HG03196 (cell line): ENCODE measurements around the gene RARRES2.
"Not testable (repeated sequence)": the region's sequence is repeated elsewhere in the genome, so short reads cannot be mapped to it uniquely, and the experiment has no call there.

Experiments used
- ATAC-seq: cut with Tn5 transposase; IDR thresholded peaks from one replicate; pipeline ENCODE4 v1.9.1; 2021; ENCODE audit not compliant: unreplicated experiment

Gene RARRES2

DNA sequence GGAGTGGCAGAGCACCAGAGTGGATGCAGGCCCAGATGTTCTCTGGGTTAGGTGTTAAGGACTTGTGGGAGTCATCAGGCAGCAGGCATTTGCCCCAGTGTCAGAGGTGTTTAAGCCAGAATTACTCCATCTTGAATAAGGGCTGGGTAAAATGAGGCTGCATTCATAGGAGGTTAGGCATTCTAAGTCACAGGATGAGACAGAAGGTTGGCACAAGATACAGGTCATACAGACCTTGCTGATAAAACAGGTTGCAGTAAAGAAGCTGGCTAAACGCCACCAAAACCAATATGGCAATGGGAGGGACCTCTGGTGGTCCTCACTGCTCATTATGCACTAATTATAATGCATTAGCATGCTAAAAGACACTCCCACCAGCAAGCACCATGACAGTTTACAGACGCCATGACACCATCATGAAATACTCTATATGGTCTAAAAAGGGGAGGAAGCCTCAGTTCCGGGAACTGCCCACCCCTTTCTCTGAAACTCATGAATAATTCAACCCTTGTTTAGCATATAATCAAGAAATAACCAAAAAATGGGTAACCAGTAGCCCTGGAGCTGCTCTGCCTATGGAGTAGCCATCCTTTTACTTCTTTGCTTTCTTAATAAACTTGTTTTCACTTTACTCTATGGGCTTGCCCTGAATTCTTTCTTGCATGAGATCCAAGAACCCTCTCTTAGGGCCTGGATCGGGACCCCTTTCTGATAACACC lies 19.2 kb downstream of the RARRES2 start:
- ATAC-seq: no peak

DNA sequence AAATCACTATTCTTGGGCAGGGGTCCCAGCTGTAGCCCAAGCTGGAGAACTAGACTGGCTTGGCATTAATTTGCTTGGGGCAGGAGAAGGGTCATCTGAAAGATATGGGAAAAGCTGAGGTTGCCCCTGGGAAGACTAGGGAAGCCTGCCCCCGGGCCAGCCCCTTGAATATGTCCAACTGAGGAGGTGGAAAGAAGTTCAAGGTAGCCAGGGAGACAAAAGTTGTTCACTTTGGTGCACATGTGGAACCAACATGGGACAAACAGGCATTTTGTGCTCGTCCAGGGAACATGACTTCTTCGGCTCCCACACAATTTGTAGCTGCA lies 19.7 kb downstream of the RARRES2 start:
- ATAC-seq: no peak

DNA sequence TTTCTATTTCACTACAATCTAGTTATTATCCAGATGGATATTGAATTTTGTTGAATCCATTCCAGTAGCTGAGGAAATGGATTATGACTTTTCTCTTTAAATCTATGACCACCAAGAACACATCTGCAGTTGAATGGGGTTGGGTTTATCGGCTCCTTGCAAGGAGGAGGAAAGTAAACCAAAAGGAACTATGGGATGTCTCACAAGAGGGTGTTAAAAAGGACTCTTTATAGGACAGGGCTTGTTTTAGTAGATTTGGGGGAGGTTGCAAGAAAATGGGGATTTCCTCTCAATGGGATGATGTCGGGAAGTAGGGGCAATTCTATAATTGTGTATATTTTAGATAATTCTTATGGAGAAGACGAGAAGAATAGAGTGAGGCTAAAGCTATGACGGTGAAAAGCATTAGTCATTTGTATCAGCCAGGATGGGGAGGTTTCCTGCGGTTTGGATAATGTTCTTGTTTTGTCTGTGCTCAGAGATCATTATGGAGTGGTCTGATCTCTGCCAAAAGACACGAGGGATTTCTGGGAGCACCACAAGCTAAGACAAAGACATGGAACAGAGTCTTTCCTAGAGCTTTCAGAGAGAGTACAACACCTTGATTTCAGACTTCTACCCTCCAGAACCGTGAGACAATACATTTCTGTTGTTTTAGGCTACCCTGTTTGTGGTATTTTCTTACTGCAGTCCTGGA lies 23.5 kb downstream of the RARRES2 start:
- no peak for ATAC-seq

DNA sequence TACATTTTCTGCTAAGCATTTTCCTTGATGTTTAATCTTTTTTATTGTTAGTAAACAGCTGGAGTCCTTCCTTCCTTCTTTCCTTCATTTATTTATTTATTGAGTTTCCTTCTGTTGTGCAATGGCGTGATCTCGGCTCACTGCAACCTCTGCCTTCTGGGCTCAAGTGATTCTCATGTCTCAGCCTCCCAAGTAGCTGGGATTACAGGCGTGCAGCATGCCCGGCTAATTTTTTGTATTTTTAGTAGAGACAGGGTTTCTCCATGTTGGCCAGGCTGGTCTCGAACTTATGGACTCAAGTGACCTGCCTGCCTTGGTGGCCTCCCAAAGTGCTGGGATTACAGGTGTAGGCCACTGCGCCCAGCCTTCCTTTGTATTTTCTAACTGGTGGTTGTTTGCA lies 24.4 kb downstream of the RARRES2 start:
- ATAC-seq: not testable (repeated sequence)

DNA sequence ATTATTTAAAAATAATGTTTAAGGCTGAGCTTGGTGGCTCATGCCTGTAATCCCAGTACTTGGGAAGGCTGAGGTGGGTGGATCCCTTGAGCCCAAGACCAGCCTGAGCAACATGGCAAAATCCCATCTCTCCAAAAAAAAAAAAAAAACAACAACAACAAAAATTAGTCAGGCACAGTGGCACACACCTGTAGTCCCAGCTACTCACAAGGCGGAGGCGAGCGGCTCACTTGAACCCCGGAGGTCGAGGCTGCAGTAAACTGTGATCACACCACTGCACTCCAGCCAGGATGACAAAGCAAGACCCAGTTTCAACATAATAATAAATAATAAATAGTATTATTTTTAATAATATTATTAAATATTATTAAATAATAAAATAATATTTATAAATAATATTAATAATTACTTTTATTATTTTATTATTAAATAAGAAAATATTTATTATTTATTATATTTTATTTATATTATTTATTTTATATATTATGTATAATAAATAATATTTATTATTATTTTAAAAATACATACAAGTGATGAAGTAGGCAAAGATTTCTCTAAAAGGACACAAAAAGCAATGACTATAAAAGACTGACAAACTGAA lies 26.7 kb downstream of the RARRES2 start:
- no peak for ATAC-seq

DNA sequence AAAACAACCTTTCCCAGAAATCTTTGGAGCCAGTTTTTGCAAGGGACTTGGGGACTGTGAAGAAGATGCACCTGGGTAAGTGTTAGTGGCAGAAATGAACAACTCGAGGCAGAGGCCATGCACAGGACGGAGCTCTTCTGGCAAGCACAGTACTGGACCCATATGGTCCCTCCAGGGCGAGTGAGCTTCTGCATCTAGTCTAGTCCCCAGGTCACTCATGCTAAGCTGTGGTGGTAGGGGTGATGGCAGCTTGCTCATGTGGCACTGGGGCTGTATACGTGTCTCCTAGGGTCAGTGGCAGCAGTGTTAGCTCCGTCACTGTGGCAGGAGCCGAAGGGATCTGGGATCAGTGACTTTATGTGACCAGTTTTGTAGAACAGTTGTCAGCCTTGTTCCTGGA lies 27.6 kb downstream of the RARRES2 start:
- no peak for ATAC-seq

DNA sequence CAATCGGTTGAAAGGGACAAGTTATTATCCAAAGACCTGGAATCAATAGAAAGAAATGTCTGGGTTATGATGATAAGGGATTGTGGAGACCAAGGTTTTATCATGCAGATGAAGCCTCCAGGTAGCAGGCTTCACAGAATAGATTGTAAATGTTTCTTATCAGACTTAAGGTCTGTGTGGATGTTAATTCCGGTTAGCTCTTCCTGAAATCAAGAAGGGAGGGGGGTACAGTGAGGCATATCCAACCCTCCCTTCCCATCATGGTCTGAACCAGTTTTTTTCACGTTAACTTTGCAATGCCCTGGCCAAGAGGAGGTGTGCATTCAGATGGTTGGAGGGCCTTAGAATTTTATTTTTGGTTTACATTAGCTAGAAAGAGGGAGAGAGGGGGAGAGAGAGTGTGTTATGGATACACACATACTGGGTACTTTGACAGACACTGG lies 28.0 kb downstream of the RARRES2 start:
- ATAC-seq: no peak

DNA sequence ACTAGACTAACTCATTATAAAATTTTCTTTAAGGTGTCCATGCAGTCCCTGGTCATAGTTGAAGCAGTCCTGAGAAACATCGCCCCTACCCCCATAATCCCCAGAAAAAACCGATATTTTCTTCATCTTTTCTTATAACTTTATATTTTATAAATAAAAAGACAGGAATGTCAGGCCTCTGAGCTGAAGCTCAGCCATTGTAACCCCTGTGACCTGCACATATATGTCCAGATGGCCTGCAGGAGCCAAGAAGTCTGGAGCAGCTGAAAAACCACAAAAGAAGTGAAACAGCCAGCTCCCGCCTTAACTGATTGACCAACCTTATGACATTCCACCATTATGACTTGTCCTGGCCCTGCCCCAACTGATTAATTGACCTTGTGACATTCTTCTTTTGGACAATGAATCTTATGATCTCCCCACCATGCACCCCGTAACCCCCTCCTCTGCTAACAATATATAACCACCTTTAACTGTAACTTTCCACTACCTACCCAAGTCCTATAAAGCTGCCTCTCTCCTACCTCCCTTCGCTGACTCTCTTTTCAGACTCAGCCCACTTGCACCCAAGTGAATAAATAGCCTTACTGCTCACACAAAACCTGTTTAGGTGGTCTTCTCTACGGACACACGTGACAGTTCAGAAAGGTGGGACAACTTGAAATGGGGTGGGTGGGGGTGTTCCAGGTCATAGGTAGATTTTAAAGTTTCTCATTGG lies 28.6 kb downstream of the RARRES2 start:
- not testable (repeated sequence) for ATAC-seq

DNA sequence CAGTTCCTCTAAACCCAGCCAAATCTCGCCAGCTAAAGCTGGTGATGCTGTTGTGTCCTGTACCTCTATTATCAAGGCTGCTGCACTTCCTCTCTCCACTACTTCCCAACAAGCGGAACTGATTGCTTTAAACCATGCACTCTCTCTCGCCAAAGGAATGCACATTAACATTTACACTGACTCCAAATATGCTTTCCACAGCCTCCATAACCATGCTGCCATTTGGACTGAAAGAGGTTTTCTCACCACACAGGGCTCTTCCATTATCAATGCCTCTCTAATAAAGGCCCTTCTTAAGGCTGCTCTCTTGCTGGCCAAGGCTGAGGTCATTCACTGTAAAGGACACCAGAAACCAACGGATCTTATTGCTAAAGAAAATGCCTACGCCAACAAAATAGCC lies 29.7 kb downstream of the RARRES2 start:
- no peak for ATAC-seq

DNA sequence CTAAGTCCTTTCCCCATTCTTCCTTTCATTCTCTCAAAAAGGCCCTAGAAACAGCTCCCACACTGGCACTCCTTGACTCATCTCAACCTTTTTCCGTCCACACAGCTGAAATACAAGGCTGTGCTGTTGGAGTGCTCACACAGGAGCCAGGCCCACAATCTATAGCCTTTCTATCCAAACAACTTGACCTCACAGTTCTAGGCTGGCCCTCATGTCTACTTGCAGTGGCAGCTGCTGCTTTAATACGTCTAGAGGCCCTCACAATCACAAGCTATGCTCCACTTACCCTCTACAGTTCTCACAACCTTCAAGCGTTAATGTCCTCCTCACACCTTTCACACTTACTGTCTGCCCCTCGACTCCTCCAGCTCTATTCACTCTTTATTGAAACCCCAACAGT lies 30.3 kb downstream of the RARRES2 start:
- no peak for ATAC-seq

DNA sequence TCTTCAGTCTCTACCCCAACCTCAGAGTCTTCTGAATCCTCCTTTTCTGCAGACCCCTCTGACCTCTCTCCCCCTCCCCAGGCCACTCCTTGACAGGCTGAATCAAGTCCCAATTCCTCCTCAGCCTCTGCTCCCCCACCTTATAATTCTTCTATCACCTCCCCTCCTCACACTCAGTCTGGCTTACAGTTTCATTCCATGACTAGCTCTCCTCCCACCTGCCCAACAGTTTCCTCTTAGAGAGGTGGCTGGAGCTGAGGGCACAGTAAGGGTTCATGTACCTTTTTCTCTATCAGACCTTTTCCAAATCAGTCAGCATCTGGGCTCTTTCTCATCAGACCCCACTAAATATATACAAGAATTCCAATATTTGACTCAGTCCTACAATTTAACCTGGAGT lies 32.9 kb downstream of the RARRES2 start:
- ATAC-seq: no peak

DNA sequence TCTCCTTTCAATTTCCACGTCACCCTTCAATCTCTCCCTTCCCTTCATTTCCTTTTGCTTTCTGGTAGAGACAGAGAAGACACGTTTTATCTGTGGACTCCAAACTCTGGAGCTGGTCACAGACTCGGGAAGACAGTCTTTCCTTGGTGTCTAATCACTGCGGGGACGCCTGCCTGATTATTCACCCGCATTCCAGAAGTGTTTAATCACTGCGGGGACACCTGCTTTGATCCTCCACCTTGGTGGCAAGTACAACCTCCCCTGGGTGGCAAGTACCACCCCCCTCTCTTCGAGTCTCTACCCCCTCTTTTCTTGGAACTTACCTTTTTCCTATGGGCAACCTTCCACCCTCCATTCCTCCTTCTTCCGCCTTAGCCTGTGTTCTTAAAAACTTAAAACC lies 33.5 kb downstream of the RARRES2 start:
- ATAC-seq: no peak

DNA sequence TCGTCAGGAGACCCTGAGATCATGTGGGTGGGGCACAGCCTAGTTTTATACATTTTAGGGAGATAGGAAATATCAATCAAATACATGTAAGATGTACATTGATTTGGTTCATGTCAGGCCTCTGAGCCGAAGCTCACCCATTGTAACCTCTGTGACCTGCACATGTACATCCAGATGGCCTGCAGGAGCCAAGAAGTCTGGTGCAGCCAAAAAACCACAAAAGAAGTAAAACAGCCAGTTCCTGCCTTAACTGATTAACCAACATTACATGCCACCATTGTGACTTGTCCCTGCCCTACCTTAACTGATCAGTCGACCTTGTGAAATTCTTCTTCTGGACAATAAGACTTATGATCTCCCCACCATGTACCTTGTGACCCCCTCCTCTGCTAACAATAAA lies 34.3 kb downstream of the RARRES2 start:
- ATAC-seq: no peak

DNA sequence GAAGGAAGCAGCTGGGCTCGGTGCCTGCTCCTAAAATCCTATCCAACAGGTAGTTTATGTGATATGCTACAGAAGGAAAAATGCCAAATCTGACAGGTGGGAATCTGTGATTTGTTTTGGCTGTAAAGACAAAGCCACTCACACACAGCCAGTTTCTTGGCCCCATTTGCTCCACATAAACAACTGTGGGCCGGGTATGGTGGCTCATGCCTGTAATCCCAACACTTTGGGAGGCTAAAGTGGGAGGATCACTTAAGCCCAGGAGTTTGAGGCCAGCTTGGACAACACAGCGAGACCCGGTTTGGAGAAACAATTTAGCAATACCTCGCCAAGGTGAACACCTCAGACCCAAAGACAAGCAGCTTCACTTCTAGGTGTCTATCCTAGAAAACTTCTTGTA lies 35.1 kb downstream of the RARRES2 start:
- ATAC-seq: not testable (repeated sequence)

DNA sequence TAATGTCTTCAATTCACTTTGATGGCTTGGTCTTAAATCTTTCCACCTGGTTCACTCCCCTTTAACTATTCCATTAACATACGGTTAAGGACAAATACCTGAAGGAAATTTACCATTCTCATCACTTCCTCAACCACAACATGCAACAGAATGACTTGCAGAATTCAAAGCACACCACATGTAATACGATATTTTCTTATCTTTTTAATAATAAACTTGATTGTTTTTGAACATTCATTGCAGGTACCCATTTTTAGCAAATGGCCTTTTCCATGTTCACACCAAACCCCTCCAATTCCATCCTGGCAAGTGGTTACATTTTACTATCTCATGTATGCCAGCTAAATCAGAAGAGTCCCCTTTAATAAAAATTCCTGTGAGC lies 35.5 kb downstream of the RARRES2 start:
- ATAC-seq: not testable (repeated sequence)

DNA sequence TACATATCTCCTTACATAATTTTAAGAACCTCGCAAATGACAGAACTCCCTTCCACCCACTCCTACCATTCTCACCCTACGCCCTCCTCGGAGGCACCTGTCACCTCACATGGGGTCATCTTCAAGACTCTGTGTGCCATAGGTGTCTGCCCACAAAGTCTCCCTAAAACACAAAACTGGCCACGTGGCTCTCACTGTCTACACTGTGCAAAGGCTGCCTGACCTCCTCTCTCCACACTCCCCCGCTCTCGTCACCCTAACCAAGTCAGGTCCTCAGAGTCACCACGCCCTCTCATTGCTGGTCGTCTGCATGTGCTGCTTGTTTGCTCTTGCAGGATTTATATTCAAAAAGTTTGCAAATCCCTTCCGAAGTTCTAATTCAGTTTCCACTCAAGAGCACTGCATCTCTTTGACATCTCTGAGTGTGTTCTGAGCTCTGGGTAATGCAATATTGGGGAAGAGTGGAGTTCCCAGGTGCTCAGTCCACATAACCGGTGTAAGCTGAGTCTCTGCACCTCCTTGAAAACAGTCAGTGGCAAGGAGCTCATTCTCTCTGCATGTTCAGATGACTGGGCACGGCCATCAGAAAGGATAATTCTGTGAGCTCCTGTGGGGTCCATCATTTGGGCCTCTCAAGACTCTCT lies 36.0 kb downstream of the RARRES2 start:
- ATAC-seq: not testable (repeated sequence)

DNA sequence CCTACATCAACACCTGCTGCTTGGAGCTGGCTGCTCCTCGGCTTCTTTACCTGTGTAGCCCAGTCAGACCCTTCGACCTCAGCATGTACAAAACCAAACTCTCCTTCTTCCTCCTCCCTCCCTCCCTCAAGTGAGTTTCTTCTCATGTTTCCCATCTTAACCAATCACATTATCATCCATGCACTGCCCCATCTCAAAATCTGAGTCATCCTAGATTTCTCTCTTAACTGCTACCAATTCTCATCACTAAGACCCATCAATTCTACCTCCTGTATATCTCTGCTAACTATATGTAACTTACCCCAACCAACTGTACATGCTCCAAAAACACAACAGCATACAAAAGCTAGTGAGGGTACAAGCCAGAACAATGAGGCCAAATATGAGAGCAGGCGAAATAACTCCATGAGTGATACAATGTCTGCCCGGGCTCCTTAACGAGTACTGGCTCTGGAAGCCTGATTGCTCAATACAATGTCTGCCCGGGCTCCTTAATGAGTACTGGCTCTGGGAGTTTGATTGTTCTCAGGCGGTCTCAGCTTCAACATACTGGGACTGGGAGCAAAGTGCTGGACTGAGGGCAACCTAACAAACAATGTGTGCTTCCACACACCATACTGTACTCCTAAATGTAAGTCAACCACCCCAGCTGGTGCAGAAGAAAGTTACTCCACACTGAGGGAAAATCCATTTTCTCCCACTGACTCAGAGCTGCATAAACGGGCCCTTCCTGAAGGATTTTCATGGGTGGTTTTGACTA lies 36.8 kb downstream of the RARRES2 start:
- ATAC-seq: not testable (repeated sequence)

DNA sequence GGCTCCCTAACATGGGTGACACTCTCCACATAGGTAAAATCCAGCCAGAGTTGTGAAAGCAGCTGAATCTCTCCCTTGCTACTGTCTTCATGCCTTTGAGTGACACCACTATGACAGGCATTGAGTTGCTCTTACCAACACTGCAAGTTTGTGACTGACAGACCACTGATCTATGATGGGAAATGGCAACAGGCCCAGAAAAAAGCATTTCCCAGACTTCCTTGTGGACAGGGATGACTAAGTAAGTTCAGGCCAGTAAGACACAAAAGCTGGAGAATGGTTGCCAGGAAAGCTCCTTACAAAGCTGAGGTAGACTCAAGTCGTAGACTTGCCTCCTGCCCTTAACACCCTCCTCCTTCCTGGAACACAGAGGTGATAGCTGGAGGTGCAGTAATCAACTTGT lies 38.5 kb downstream of the RARRES2 start:
- not testable (repeated sequence) for ATAC-seq

DNA sequence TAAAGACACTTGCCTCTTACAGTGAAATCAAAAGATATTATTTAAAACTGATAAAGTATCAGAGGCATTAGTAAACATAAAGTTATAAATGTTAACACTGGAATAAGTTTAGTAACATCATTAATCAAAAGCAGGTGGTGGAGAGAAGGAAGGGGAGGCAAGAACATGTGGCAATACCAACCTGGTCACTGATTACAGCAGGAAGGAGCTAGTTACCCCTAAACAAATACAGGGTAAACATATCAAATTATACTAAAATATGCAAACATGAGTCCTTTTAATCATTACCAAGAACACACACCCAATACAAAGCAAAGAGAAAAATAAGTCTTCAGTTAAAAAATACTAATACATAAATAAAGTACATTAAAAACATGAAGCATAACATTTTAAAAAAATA lies 43.5 kb downstream of the RARRES2 start:
- ATAC-seq: not testable (repeated sequence)

DNA sequence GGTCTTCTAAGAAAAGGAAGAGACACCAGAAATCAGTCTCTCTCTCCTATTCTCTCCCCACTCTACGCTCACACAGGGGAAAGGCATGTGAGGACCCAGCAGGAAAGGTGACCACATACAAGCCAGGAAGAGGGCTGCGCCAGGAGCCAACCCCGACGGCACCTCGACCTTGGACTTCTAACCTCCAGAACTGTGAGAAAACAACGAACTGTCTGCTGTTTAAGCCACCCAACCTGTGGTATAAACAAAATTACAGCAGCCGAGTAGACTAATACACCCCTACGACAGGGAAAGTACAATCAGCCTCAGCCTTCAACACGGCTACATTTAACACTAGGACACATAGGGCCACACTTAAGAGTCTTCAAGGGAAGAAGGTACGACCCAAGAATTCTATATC lies 44.6 kb downstream of the RARRES2 start:
- ATAC-seq: not testable (repeated sequence)
